Naive thymus-derived CD4-positive, alpha-beta T cell (primary cell): ENCODE data around the gene TESMIN. TPM values are rescaled to one million over a fixed set of nuclear protein-coding genes. Genes with fewer than 3 reads are reported as not detected.

Experiments
- ATAC-seq: fragments of 150-1000 bp; cut with Tn5 transposase; 2 replicates; pipeline ENCODE4 v1.10.0; 2021; ENCODE audit warnings: mild to moderate bottlenecking, moderate library complexity
- CTCF ChIA-PET: fragments of 350-600 bp; sonication (Branson Sonifier 250); formaldehyde crosslinking; loops from one replicate; lab custom pipeline; 2021; ENCODE audit warnings: antibody characterized with exemption; lab: Charles Lee
- POLR2A ChIA-PET: fragments of 350-600 bp; sonication (Branson Sonifier 250); formaldehyde crosslinking; loops from one replicate; lab custom pipeline; 2021; ENCODE audit warnings: antibody characterized with exemption, inconsistent platforms; lab: Charles Lee
- DNase-seq, 9 donors: peaks; one replicate each; pipeline versions ENCODE4 v3.0.0 to v3.0.0-alpha.2; 2020 to 2022; ENCODE audit warnings: mixed read lengths in 1 of 9
- H3K27ac ChIP-seq: one replicate; pipeline ENCODE4 v1.7.0; 2013; ENCODE audit warnings: mild to moderate bottlenecking, low read depth, low read length, moderate library complexity
- H3K27me3 ChIP-seq, 2 donors: one replicate each; pipeline ENCODE4 v1.7.0; 2013; ENCODE audit warnings: low read length in 2 of 2, mild to moderate bottlenecking in 2 of 2, moderate library complexity in 2 of 2; ENCODE audit not compliant: control insufficient read depth in 2 of 2, insufficient read depth in 2 of 2
- H3K36me3 ChIP-seq, 3 experiments: 1 replicate in 2 of 3; 2 replicates in 1 of 3; pipeline ENCODE4 v1.7.0; 2013; ENCODE audit warnings: low read length in 3 of 3, mild to moderate bottlenecking in 3 of 3, moderate library complexity in 1 of 3; ENCODE audit not compliant: insufficient read depth in 3 of 3, control insufficient read depth in 2 of 3
- H3K4me1 ChIP-seq, 2 donors: one replicate each; pipeline ENCODE4 v1.7.0; 2013; ENCODE audit warnings: low read length in 2 of 2, mild to moderate bottlenecking in 2 of 2, moderate library complexity in 1 of 2; ENCODE audit not compliant: control insufficient read depth in 2 of 2, insufficient read depth in 2 of 2
- H3K4me3 ChIP-seq: 2 replicates; pipeline ENCODE4 v1.7.0; 2013; ENCODE audit warnings: mild to moderate bottlenecking, low read length
- H3K9me3 ChIP-seq, 3 experiments: 1 replicate in 2 of 3; 2 replicates in 1 of 3; pipeline ENCODE4 v1.7.0; 2013; ENCODE audit warnings: low read length in 3 of 3; ENCODE audit not compliant: control insufficient read depth in 2 of 3
- H3K27ac Mint-ChIP-seq, 9 donors: one replicate each; pipeline ENCODE4 v1.8.0; 2020 to 2022; ENCODE audit warnings: mixed read lengths in 9 of 9, mild to moderate bottlenecking in 8 of 9, moderate library complexity in 5 of 9, inconsistent platforms in 2 of 9
- H3K27me3 Mint-ChIP-seq, 5 donors: one replicate each; pipeline ENCODE4 v1.8.0; 2021 to 2022; ENCODE audit warnings: mixed read lengths in 5 of 5, mild to moderate bottlenecking in 1 of 5
- H3K36me3 Mint-ChIP-seq, 5 donors: one replicate each; pipeline ENCODE4 v1.8.0; 2020 to 2022; ENCODE audit warnings: mixed read lengths in 5 of 5, mild to moderate bottlenecking in 3 of 5, inconsistent platforms in 1 of 5
- H3K4me1 Mint-ChIP-seq, 7 donors: one replicate each; pipeline ENCODE4 v1.8.0; 2020 to 2022; ENCODE audit warnings: mixed read lengths in 7 of 7, mild to moderate bottlenecking in 3 of 7, inconsistent platforms in 1 of 7
- H3K4me3 Mint-ChIP-seq, 10 donors: one replicate each; pipeline ENCODE4 v1.8.0; 2020 to 2022; ENCODE audit warnings: mild to moderate bottlenecking in 10 of 10, mixed read lengths in 10 of 10, moderate library complexity in 6 of 10, inconsistent platforms in 2 of 10
- H3K9me3 Mint-ChIP-seq, 11 donors: one replicate each; pipeline ENCODE4 v1.8.0; 2020 to 2022; ENCODE audit warnings: mixed read lengths in 11 of 11, mild to moderate bottlenecking in 4 of 11, inconsistent platforms in 1 of 11, moderate library complexity in 1 of 11
- intact Hi-C, 2 donors: fragments of 100-400 bp; cut with micrococcal nuclease; formaldehyde crosslinking; loops; one replicate each; pipeline ENCODE4 v1.15.1; 2023
- polyA plus RNA-seq, 2 donors: library from polyadenylated mRNA; unstranded; fragments of 300-500 nt; fragmentation: Illumina TruSeq; gene quantifications; one replicate each; pipeline ENCODE4 v1.2.3, GENCODE V29; 2021
- total RNA-seq, 6 experiments: library from RNA in 5 of 6; stranded (reverse) in 5 of 6; gene quantifications; 1 replicate in 5 of 6; 2 replicates in 1 of 6; pipeline ENCODE4 v1.2.3 and lab custom pipeline; 2021 to 2026

TESMIN gene
- total and polyA plus RNA-seq, 7 experiments from 2014 or later, result 5.0 to 9.3 (median 6.6) TPM

DNA sequence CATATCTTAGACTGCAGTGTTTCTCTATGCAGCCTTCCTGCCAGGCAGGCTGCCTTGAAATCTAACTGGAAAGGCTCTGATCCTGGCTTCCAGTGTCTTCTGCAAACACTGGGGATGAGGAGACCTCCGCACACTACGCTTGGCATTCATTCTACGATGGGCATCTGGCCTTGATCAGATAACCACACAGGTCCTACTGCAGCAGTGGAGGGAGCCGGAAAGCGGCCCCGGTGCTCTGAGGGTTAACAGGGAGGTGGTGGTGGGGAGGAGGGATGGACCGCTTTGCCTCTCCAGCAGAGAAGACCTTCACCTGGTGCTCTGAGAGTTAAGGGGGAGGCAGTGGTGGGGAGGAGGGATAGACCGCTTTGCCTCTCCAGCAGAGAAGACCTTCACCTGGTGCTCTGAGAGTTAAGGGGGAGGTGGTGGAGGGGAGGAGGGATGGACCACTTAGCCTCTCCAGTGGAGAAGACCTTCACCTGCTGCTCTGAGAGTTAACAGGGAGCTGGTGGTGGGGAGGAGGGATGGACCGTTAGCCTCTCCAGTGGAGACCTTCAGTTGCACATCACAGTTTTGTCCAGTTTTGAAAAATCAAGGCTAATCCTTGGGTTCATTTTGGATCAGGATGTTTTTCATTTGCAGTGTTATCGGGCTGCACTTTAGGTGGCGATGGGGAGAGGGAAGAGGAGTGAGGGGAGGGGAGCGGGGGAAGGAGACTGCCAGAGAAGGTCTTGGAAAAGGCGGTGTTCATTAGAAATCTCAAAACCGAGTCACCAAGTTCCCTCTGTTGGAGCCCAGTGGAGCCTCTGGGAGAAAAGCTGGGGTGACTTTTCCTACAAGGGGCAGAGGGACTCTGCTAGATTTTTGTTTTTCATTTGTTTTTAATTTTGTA lies 61.3 kb downstream of the TESMIN start:
- Histone ChIP-seq H3K4me1 (peaks cover 17 to 20% of the 10 kb centered on the region in 2 donors), H3K9me3 (no peaks in the 10 kb centered on the region), H3K27me3 (peaks cover 0 to 5% of the 10 kb centered on the region in 2 donors), H3K4me3 (no peak overlapping the region), H3K36me3 (no peaks in the 10 kb centered on the region), H3K27ac (no peak overlapping the region)
- ATAC-seq (no peak), DNase-seq (no peak)
- Mint-ChIP-seq H3K4me1 (peaks cover 17 to 35% (median 29%) of the 10 kb centered on the region in 7 donors), H3K27me3 (peaks cover 17 to 68% (median 35%) of the 10 kb centered on the region in 5 donors), H3K9me3 (peaks cover 0 to 2% (median 0%) of the 10 kb centered on the region in 11 donors), H3K36me3 (peaks cover 0 to 5% (median 0%) of the 10 kb centered on the region in 5 donors), H3K4me3 (peak overlapping the region in 9 of 10 donors; percentile 39 to 82 (median 76)), H3K27ac (peak overlapping the region in 7 of 9 donors; percentile 14 to 72 (median 26))
- intact Hi-C loops, result loop anchor here in 1 of 2 donors (2.0 kb wide), 1 partner anchor 61 kb away; the partner anchor contains the start of gene TESMIN
- ChIA-PET POLR2A (interaction anchor here (0.5 kb wide), 1 partner anchor 13 kb away, joined by 3 read pairs; no protein-coding TSS in a partner anchor), CTCF (no interaction called here)

DNA sequence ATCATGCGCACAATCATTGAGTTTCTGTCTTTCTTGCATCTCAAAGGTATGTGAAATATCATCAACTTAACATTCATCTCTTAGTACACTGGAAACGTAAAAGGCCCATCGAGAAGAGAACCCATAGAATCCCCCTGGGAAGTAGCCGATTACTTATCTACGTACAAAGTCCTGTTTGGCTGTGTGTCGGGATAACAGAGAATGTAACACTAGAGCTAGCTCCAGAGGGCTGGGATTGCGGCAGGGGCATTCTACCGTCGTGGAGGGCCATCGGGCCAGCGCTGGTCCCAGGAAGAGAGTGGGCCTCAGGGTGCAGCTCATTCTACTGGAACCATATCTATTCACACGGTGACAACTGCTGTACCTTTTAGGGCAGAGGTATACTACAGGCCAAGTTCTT lies 62.4 kb downstream of the TESMIN start:
- no peaks in the 10 kb centered on the region for H3K36me3 ChIP-seq

DNA sequence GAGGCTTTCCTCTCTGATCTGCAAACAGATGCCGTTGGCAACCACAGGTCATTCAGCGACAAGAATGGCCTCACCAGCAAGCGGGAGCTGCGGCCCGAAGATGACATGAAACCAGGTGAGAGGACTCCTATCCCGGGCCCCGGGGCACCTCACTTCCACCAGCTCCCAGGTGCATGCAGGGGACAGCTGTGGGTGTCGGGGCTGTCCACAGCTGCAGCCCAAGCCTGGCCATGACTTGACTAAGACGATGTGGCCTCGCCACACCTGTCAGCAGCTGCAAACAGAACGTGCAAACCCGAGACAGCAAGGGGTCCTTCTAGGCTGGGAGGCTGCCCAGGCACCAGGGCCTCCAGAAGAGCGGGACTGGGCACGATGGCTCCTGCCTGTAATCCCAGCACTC lies 63.3 kb downstream of the TESMIN start:
- Histone ChIP-seq H3K4me3 (no peak overlapping the region), H3K27me3 (peaks cover 0 to 8% of the 10 kb centered on the region in 2 donors), H3K27ac (no peak overlapping the region), H3K4me1 (peaks cover 17 to 20% of the 10 kb centered on the region in 2 donors), H3K36me3 (no peaks in the 10 kb centered on the region), H3K9me3 (no peaks in the 10 kb centered on the region)
- no peaks in the 10 kb centered on the region for H3K9me3 Mint-ChIP-seq
- ChIA-PET POLR2A (no interaction called here), CTCF (no interaction called here)
- peaks cover 17 to 36% (median 29%) of the 10 kb centered on the region in 7 donors for H3K4me1 Mint-ChIP-seq
- intact Hi-C loops, result no loop called here
- DNase-seq (no peak), ATAC-seq (no peak)
- peaks cover 21 to 77% (median 34%) of the 10 kb centered on the region in 5 donors for H3K27me3 Mint-ChIP-seq
- H3K4me3 Mint-ChIP-seq, result no peak overlapping the region
- H3K27ac Mint-ChIP-seq, result peak overlapping the region in 1 of 9 donors; percentile 74
- peaks cover 0 to 5% (median 0%) of the 10 kb centered on the region in 5 donors for H3K36me3 Mint-ChIP-seq

More for the DNA sequence above, 62.4 kb downstream of the TESMIN start:
- Histone ChIP-seq H3K27me3 (peaks cover 0 to 8% of the 10 kb centered on the region in 2 donors), H3K9me3 (no peaks in the 10 kb centered on the region), H3K4me3 (no peak overlapping the region), H3K4me1 (peaks cover 17 to 20% of the 10 kb centered on the region in 2 donors), H3K27ac (no peak overlapping the region)
- ChIA-PET CTCF (no interaction called here), POLR2A (no interaction called here)
- Mint-ChIP-seq H3K36me3 (peaks cover 0 to 5% (median 0%) of the 10 kb centered on the region in 5 donors), H3K9me3 (no peaks in the 10 kb centered on the region), H3K4me1 (peaks cover 17 to 36% (median 29%) of the 10 kb centered on the region in 7 donors), H3K27ac (no peak overlapping the region), H3K4me3 (no peak overlapping the region), H3K27me3 (peaks cover 17 to 69% (median 31%) of the 10 kb centered on the region in 5 donors)
- ATAC-seq, result no peak
- intact Hi-C loops, result no loop called here
- no peak for DNase-seq

DNA sequence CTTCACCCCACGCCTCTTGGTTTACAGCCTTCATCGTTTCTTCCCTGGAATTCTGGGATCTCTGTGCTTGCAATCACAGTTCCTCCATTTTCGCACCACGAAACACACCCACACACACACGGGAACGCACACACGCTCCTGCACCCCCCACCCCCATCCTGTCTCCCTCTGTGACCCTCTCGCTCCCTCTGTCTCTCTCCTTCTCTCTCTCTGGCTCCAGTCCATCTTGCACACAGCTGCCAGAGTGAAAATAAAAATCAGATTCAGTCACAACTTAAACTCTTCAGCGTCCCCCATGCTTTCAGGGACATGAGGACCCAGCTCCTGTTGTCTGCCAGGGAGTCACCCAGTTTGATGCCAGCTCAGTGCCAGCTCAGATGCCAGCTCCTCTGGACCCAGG lies 64.0 kb downstream of the TESMIN start:
- ChIA-PET POLR2A (no interaction called here), CTCF (no interaction called here)
- peak overlapping the region in 2 of 10 donors; percentile 25 to 69 for H3K4me3 Mint-ChIP-seq
- H3K27me3 ChIP-seq, result peaks cover 0 to 8% of the 10 kb centered on the region in 2 donors
- peaks cover 17 to 36% (median 29%) of the 10 kb centered on the region in 7 donors for H3K4me1 Mint-ChIP-seq
- no peaks in the 10 kb centered on the region for H3K9me3 ChIP-seq
- H3K9me3 Mint-ChIP-seq, result no peaks in the 10 kb centered on the region
- H3K36me3 Mint-ChIP-seq, result peaks cover 0 to 5% (median 0%) of the 10 kb centered on the region in 5 donors
- H3K4me3 ChIP-seq, result no peak overlapping the region
- H3K4me1 ChIP-seq, result peaks cover 17 to 20% of the 10 kb centered on the region in 2 donors
- H3K27ac Mint-ChIP-seq, result no peak overlapping the region
- DNase-seq, result no peak
- intact Hi-C loops, result no loop called here
- no peak overlapping the region for H3K27ac ChIP-seq
- H3K27me3 Mint-ChIP-seq, result peaks cover 24 to 82% (median 39%) of the 10 kb centered on the region in 5 donors
- ATAC-seq, result no peak
- H3K36me3 ChIP-seq, result no peaks in the 10 kb centered on the region

DNA sequence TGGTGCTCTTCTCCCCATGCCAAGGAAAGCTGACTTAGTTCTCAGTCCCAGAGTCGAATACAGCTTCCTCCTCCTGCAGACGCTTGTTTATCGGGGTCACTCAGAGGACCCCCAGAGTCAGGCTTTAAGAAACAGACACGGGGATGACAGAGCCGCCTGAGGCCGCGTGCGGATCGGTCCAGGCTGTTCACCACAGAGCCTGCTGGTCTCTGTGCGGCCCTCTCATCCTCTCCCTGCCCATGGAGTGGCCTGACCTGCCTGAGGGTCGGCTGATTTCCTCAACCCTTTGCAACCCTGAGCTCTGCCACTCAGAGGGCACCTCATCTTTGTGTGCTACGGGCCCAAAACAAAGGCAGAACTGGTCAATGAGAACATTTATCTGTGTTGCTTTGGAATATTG lies 64.8 kb downstream of the TESMIN start:
- POLR2A ChIA-PET, result no interaction called here

DNA sequence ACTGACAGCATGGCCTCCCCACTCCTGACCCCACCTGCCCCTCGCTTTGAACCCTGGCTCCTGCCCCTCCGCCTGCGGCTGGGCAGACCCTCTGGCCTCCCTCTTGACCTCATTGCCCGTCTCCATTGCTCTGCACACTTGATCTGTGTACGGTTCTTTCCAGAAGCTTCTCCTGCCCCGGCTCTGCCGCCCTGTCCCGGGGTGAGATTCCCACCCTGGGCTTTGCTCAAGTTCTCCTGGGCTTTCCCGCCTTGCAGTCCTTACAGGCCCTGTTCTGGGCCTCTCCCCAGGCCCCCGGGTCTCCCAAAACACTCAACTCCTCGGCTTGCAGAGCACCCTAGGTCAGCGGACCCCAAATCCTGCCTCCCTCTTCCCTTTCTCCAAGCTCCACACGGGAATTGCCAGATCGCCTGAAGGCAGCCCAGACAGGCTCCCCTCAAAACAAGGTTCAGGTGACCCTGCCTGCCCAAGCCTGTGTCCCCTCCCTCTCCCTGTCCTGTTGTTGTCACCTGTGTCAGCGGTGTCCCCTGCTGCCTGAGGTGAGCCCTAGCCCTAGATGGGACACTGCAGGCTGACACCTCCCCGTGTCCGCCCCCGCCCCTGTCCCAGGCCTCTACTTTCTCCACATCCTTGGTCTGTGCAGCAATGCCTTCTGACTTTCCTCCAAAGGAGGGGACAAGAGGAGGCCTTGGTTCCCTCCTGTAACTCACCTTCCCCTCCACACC lies 65.5 kb downstream of the TESMIN start:
- peaks cover 11 to 28% (median 22%) of the 10 kb centered on the region in 7 donors for H3K4me1 Mint-ChIP-seq
- POLR2A ChIA-PET, result no interaction called here

More for the DNA sequence above, 64.8 kb downstream of the TESMIN start:
- peaks cover 0 to 5% (median 0%) of the 10 kb centered on the region in 5 donors for H3K36me3 Mint-ChIP-seq
- no peak overlapping the region for H3K27ac Mint-ChIP-seq
- H3K4me3 ChIP-seq, result no peak overlapping the region
- DNase-seq (no peak), ATAC-seq (no peak)
- CTCF ChIA-PET, result no interaction called here
- H3K27ac ChIP-seq, result no peak overlapping the region
- H3K9me3 ChIP-seq, result no peaks in the 10 kb centered on the region
- no peaks in the 10 kb centered on the region for H3K9me3 Mint-ChIP-seq
- H3K4me1 Mint-ChIP-seq, result peaks cover 17 to 35% (median 28%) of the 10 kb centered on the region in 7 donors
- intact Hi-C loops, result no loop called here
- peaks cover 24 to 85% (median 43%) of the 10 kb centered on the region in 5 donors for H3K27me3 Mint-ChIP-seq
- H3K4me3 Mint-ChIP-seq, result peak overlapping the region in 1 of 10 donors; percentile 69
- H3K36me3 ChIP-seq, result no peaks in the 10 kb centered on the region
- peaks cover 17 to 20% of the 10 kb centered on the region in 2 donors for H3K4me1 ChIP-seq
- peaks cover 0 to 8% of the 10 kb centered on the region in 2 donors for H3K27me3 ChIP-seq

More for the DNA sequence above, 65.5 kb downstream of the TESMIN start:
- peaks cover 0 to 5% (median 0%) of the 10 kb centered on the region in 5 donors for H3K36me3 Mint-ChIP-seq
- no peak overlapping the region for H3K4me3 ChIP-seq
- CTCF ChIA-PET, result no interaction called here
- H3K4me3 Mint-ChIP-seq, result peak overlapping the region in 6 of 10 donors; percentile 33 to 69 (median 58)
- no peaks in the 10 kb centered on the region for H3K9me3 Mint-ChIP-seq
- no peaks in the 10 kb centered on the region for H3K9me3 ChIP-seq
- H3K27ac Mint-ChIP-seq, result peak overlapping the region in 1 of 9 donors; percentile 47
- H3K27me3 Mint-ChIP-seq, result peaks cover 24 to 78% (median 43%) of the 10 kb centered on the region in 5 donors
- DNase-seq (no peak), ATAC-seq (no peak)
- H3K27me3 ChIP-seq, result peaks cover 0 to 8% of the 10 kb centered on the region in 2 donors
- H3K36me3 ChIP-seq, result no peaks in the 10 kb centered on the region
- H3K27ac ChIP-seq, result no peak overlapping the region
- intact Hi-C loops, result no loop called here
- peaks cover 13 to 14% of the 10 kb centered on the region in 2 donors for H3K4me1 ChIP-seq
